ENCODE data around the gene DHCR24.
A peak's percentile ranks its signal among the peaks of the same experiment; 100 is the strongest.
"Not testable (repeated sequence)": the region's sequence is repeated elsewhere in the genome, so short reads cannot be mapped to it uniquely, and the experiment has no call there.

Gene DHCR24

GRCh38 chr1:54886724-54887664 is at the start of gene DHCR24:
DHCR24 (minus strand) TSS chr1:54887195; CDS start chr1:54887119, 76 bp downstream.
- TF ChIP-seq POLR2A (IDR thresholded peaks at IDR 0.05; ENCODE audit: low read length) (peak; percentile 85), GATA1 (IDR thresholded peaks at IDR 0.05; ENCODE audit: low read depth, low read length) (no peak)
- peak; percentile 88 to 91 for DNase-seq

- no peak for TF ChIP-seq GATA1 (IDR thresholded peaks at IDR 0.05; ENCODE audit: low read depth, low read length)
- TF ChIP-seq POLR2A (IDR thresholded peaks at IDR 0.05; ENCODE audit: low read length), result no peak
- DNase-seq, result no peak
Measured at GRCh38 chr1:54936791-54937190, 49.8 kb upstream of the DHCR24 start.

GRCh38 chr1:54934869-54935268 is 47.9 kb upstream of the DHCR24 start:
- TF ChIP-seq POLR2A (IDR thresholded peaks at IDR 0.05; ENCODE audit: low read length) (no peak), GATA1 (IDR thresholded peaks at IDR 0.05; ENCODE audit: low read depth, low read length) (no peak)
- no peak for DNase-seq

GRCh38 chr1:54934081-54934480 is 47.1 kb upstream of the DHCR24 start:
- DNase-seq, result not testable (repeated sequence)

GRCh38 chr1:54931275-54931840 is 44.4 kb upstream of the DHCR24 start:
- no peak for DNase-seq
- TF ChIP-seq POLR2A (IDR thresholded peaks at IDR 0.05; ENCODE audit: low read length) (no peak), GATA1 (IDR thresholded peaks at IDR 0.05; ENCODE audit: low read depth, low read length) (no peak)

GRCh38 chr1:54929700-54930099 is 42.7 kb upstream of the DHCR24 start:
- no peak for DNase-seq
- TF ChIP-seq GATA1 (IDR thresholded peaks at IDR 0.05; ENCODE audit: low read depth, low read length) (no peak), POLR2A (IDR thresholded peaks at IDR 0.05; ENCODE audit: low read length) (no peak)

GRCh38 chr1:54928327-54928726 is 41.3 kb upstream of the DHCR24 start:
- no peak for TF ChIP-seq GATA1 (IDR thresholded peaks at IDR 0.05; ENCODE audit: low read depth, low read length)
- no peak for TF ChIP-seq POLR2A (IDR thresholded peaks at IDR 0.05; ENCODE audit: low read length)

GRCh38 chr1:54927472-54928240 is 40.7 kb upstream of the DHCR24 start:
- DNase-seq, result peak; percentile 63 to 83
- no peak for TF ChIP-seq GATA1 (IDR thresholded peaks at IDR 0.05; ENCODE audit: low read depth, low read length)
- no peak for TF ChIP-seq POLR2A (IDR thresholded peaks at IDR 0.05; ENCODE audit: low read length)

More at GRCh38 chr1:54928327-54928726, 41.3 kb upstream of the DHCR24 start:
- no peak for DNase-seq

- DNase-seq, result no peak
- TF ChIP-seq GATA1 (IDR thresholded peaks at IDR 0.05; ENCODE audit: low read depth, low read length), result no peak
- no peak for TF ChIP-seq POLR2A (IDR thresholded peaks at IDR 0.05; ENCODE audit: low read length)
Measured at GRCh38 chr1:54926970-54927369, 40.0 kb upstream of the DHCR24 start.

GRCh38 chr1:54922921-54923421 is 36.0 kb upstream of the DHCR24 start:
- DNase-seq, result no peak
- TF ChIP-seq POLR2A (IDR thresholded peaks at IDR 0.05; ENCODE audit: low read length) (no peak), GATA1 (IDR thresholded peaks at IDR 0.05; ENCODE audit: low read depth, low read length) (no peak)

GRCh38 chr1:54922040-54922761 is 35.2 kb upstream of the DHCR24 start:
- TF ChIP-seq GATA1 (IDR thresholded peaks at IDR 0.05; ENCODE audit: low read depth, low read length) (no peak), POLR2A (IDR thresholded peaks at IDR 0.05; ENCODE audit: low read length) (no peak)
- no peak for DNase-seq

GRCh38 chr1:54919367-54920359 is 32.7 kb upstream of the DHCR24 start:
- TF ChIP-seq GATA1 (IDR thresholded peaks at IDR 0.05; ENCODE audit: low read depth, low read length), result no peak
- no peak for TF ChIP-seq POLR2A (IDR thresholded peaks at IDR 0.05; ENCODE audit: low read length)
- DNase-seq, result no peak

- not testable (repeated sequence) for DNase-seq
Measured at GRCh38 chr1:54911076-54911475, 24.1 kb upstream of the DHCR24 start.

Measured in erythroblast (primary cell).